ENCODE measurements around the gene XPO6. TPM values are rescaled to one million over a fixed set of nuclear protein-coding genes. Genes with fewer than 3 reads are reported as not detected.

The XPO6 gene
- total RNA-seq, 1 experiment from 2014 or later, result 106 TPM

- no peaks in the 10 kb centered on the region for H4K20me1 ChIP-seq (ENCODE audit: low read length)
- H3K9me2 ChIP-seq (replicated peaks; ENCODE audit: low read length), result no peaks in the 10 kb centered on the region
- H3K4me3 ChIP-seq (ENCODE audit: low read length), result no peak overlapping the region
- no peak overlapping the region for H3K27ac ChIP-seq (ENCODE audit: low read length)
- no peak for ATAC-seq
- no peaks in the 10 kb centered on the region for H3K27me3 ChIP-seq (ENCODE audit: low read length)
- intact Hi-C loops (cut with micrococcal nuclease), result no loop called here
- H3K9ac ChIP-seq (ENCODE audit: low read length), result no peak overlapping the region
- no peaks in the 10 kb centered on the region for H3K9me3 ChIP-seq (ENCODE audit: low read length)
- H3K36me3 ChIP-seq (ENCODE audit: low read depth, low read length), result no peaks in the 10 kb centered on the region
- no peaks in the 10 kb centered on the region for H3K79me2 ChIP-seq (ENCODE audit: low read length)
- BruUV-seq (replicated peaks), result no TSS peak
- ChIA-PET CTCF (no interaction called here), POLR2A (ENCODE audit: unreplicated experiment) (no interaction called here)
- H3K4me2 ChIP-seq (ENCODE audit: low read length), result no peak overlapping the region
- no peaks in the 10 kb centered on the region for H3K4me1 ChIP-seq (ENCODE audit: insufficient read depth, low read length)
- no peak for DNase-seq
- no peak for TF ChIP-seq EZH2phosphoT487 (IDR thresholded peaks at IDR 0.05; ENCODE audit: borderline replicate concordance, low read length)
- no peak for TF ChIP-seq EZH2 (IDR thresholded peaks at IDR 0.05; ENCODE audit: low read length, unreplicated experiment)
- TF ChIP-seq CTCF (conservative IDR thresholded peaks at IDR 0.05; ENCODE audit: low read depth, low read length), result no peak
- no peak overlapping the region for H2AFZ ChIP-seq (ENCODE audit: low read length)
- no peaks in the 10 kb centered on the region for H3F3A ChIP-seq (ENCODE audit: low read length, unreplicated experiment)
These were observed 129.1 kb downstream of the XPO6 start for GRCh38 chr16:28082624-28083023.

GRCh38 chr16:28081391-28081968 lies 130.3 kb downstream of the XPO6 start:
- no peak overlapping the region for H3K27ac ChIP-seq (ENCODE audit: low read length)
- CTCF ChIA-PET, result no interaction called here
- no peaks in the 10 kb centered on the region for H3K36me3 ChIP-seq (ENCODE audit: low read depth, low read length)
- H3K9me3 ChIP-seq (ENCODE audit: low read length), result no peaks in the 10 kb centered on the region
- intact Hi-C loops (cut with micrococcal nuclease), result no loop called here
- H3K9me2 ChIP-seq (replicated peaks; ENCODE audit: low read length), result no peaks in the 10 kb centered on the region
- no peaks in the 10 kb centered on the region for H3K27me3 ChIP-seq (ENCODE audit: low read length)
- H2AFZ ChIP-seq (ENCODE audit: low read length), result no peak overlapping the region
- DNase-seq, result no peak
- H3K4me3 ChIP-seq (ENCODE audit: low read length), result no peak overlapping the region
- H3K79me2 ChIP-seq (ENCODE audit: low read length), result no peaks in the 10 kb centered on the region
- no peak for TF ChIP-seq EZH2phosphoT487 (IDR thresholded peaks at IDR 0.05; ENCODE audit: borderline replicate concordance, low read length)
- TF ChIP-seq CTCF (conservative IDR thresholded peaks at IDR 0.05; ENCODE audit: low read depth, low read length), result no peak
- no peak for TF ChIP-seq EZH2 (IDR thresholded peaks at IDR 0.05; ENCODE audit: low read length, unreplicated experiment)
- no peak for ATAC-seq
- H3K4me2 ChIP-seq (ENCODE audit: low read length), result no peak overlapping the region
- H3F3A ChIP-seq (ENCODE audit: low read length, unreplicated experiment), result no peaks in the 10 kb centered on the region
- no TSS peak for BruUV-seq (replicated peaks)
- H3K9ac ChIP-seq (ENCODE audit: low read length), result no peak overlapping the region
- H4K20me1 ChIP-seq (ENCODE audit: low read length), result no peaks in the 10 kb centered on the region
- POLR2A ChIA-PET (ENCODE audit: unreplicated experiment), result no interaction called here
- no peaks in the 10 kb centered on the region for H3K4me1 ChIP-seq (ENCODE audit: insufficient read depth, low read length)

- no peaks in the 10 kb centered on the region for H3K36me3 ChIP-seq (ENCODE audit: low read depth, low read length)
- BruUV-seq (replicated peaks), result no TSS peak
- intact Hi-C loops (cut with micrococcal nuclease), result no loop called here
- no peak overlapping the region for H2AFZ ChIP-seq (ENCODE audit: low read length)
- no peak overlapping the region for H3K4me3 ChIP-seq (ENCODE audit: low read length)
- H3K79me2 ChIP-seq (ENCODE audit: low read length), result no peaks in the 10 kb centered on the region
- no peak overlapping the region for H3K9ac ChIP-seq (ENCODE audit: low read length)
- ATAC-seq (no peak), DNase-seq (no peak)
- H3K27me3 ChIP-seq (ENCODE audit: low read length), result no peaks in the 10 kb centered on the region
- H4K20me1 ChIP-seq (ENCODE audit: low read length), result no peaks in the 10 kb centered on the region
- H3K4me1 ChIP-seq (ENCODE audit: insufficient read depth, low read length), result no peaks in the 10 kb centered on the region
- no peak overlapping the region for H3K4me2 ChIP-seq (ENCODE audit: low read length)
- no peaks in the 10 kb centered on the region for H3K9me3 ChIP-seq (ENCODE audit: low read length)
- POLR2A ChIA-PET (ENCODE audit: unreplicated experiment), result no interaction called here
- H3K9me2 ChIP-seq (replicated peaks; ENCODE audit: low read length), result no peaks in the 10 kb centered on the region
- no peaks in the 10 kb centered on the region for H3F3A ChIP-seq (ENCODE audit: low read length, unreplicated experiment)
- CTCF ChIA-PET, result no interaction called here
- no peak for TF ChIP-seq EZH2 (IDR thresholded peaks at IDR 0.05; ENCODE audit: low read length, unreplicated experiment)
- no peak for TF ChIP-seq CTCF (conservative IDR thresholded peaks at IDR 0.05; ENCODE audit: low read depth, low read length)
- TF ChIP-seq EZH2phosphoT487 (IDR thresholded peaks at IDR 0.05; ENCODE audit: borderline replicate concordance, low read length), result no peak
- no peak overlapping the region for H3K27ac ChIP-seq (ENCODE audit: low read length)
These were observed 133.5 kb downstream of the XPO6 start for GRCh38 chr16:28078261-28078660.

Data from PC-3 (cell line).